ENCODE results near the gene SHOC2.

Gene SHOC2

DNA sequence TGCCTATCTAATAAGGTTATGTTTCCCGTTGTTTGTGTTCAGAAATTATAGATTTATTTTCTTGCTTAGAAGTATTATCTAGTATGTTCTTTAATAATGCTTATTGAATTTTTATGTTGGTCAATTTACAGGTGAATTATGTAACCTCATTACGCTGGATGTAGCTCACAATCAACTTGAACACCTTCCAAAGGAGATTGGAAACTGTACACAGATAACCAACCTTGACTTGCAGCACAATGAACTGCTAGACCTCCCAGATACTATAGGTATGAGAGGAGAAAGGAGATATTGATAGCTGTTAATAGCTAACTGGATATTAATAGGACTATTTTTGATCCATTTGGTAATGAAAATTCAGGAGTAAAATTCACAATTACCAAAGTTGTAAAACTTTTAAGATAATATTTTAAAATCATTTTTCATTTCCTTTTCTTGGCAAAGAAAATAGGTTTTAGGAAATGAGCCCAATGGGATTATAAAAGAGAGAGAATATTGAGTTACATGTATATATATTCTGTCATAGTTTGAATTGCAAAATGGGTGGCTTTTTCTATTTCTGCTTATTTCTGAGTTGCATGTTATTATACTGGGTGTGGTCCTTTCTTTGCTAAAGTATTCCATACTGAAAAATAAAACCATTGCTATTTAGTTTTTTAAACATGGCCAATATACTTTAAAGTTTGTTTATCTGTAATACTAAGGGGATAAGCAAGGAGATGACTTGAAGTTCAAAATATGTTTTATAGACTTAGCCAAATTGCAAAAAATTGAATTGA is 66.3 kb downstream of the SHOC2 start:
- no peak overlapping the region for H3K27ac ChIP-seq
- TF ChIP-seq CTCF (IDR thresholded peaks at IDR 0.05) = no peak
- no peak for TF ChIP-seq ZFX (IDR thresholded peaks at IDR 0.05; ENCODE audit: borderline replicate concordance)

- TF ChIP-seq CTCF (IDR thresholded peaks at IDR 0.05) (no peak), ZFX (IDR thresholded peaks at IDR 0.05; ENCODE audit: borderline replicate concordance) (no peak)
Measured at GRCh38 chr10:110989016-110989415, 69.6 kb downstream of the SHOC2 start.

DNA sequence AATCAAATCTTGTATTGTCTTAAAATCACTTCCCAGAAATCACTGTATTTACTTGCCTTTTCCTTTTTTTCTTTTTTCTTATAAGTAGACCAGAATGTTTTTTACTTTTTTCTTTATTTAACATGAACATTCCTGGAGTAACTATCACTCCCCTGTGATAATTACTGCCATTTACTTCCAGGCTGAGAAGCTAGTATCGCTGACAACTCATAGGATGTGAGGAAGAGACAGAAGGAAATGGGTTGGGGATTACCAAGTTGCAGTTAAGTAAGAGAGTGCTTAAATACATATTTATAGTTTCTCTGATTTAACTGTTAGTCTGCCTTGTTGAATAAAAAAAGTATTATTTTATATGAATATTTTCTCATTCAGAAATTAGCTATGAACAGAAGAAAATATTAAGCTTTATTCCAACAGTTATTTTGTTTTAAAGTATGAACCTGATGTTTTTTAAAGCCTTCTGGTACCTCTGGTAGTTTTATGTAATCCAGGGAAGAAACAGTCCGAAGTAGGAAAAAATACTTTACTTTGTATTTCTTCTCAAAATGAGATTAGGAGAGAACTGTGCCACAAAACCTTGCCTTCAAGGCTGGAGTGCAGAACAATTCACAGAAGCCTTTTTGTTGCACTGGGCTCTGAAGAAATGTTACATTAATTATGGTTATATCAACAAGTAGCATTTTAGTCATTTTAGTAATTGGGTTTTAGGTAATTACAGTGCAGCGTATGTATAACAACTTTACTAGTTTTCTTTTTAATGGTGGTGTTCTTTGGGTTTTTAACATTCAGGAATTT is 72.8 kb downstream of the SHOC2 start:
- H3K27ac ChIP-seq = no peak overlapping the region
- TF ChIP-seq CTCF (IDR thresholded peaks at IDR 0.05) (no peak), ZFX (IDR thresholded peaks at IDR 0.05; ENCODE audit: borderline replicate concordance) (no peak)

More at GRCh38 chr10:110989016-110989415, 69.6 kb downstream of the SHOC2 start:
- H3K27ac ChIP-seq = no peak overlapping the region

- TF ChIP-seq ZFX (IDR thresholded peaks at IDR 0.05; ENCODE audit: borderline replicate concordance) (no peak), CTCF (IDR thresholded peaks at IDR 0.05) (no peak)
- no peak overlapping the region for H3K27ac ChIP-seq
Measured at GRCh38 chr10:110993024-110993693, 73.8 kb downstream of the SHOC2 start.

DNA sequence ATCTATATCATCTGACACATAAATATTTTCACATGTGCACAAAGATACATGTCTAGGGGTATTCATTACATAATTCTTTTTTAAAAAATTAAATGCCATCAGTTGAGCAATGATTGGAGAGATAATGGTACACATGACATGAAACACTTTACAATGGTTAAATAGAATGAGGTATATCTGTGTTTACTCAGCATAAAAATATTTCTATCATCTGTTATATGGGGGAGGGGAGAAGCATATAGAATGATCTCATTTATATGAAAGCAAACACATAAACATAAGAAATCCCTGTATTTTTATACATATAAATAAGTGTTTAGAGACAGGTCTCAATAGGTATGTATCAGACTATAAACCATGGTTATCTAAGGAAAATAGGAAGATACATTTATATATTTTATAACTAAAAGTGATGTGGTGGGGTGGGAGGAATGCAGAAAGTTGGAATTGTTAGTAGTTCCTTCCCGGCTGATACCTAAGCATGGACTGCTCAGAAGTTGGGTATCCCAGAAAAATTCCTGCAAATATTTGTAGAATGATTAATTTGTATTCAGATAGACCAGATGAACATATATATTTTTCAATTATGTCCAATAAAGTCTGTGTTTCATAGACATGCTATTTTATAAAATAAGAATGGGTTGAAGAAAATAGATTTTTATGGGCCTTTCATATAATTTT is 75.1 kb downstream of the SHOC2 start:
- no peak overlapping the region for H3K27ac ChIP-seq
- no peak for TF ChIP-seq ZFX (IDR thresholded peaks at IDR 0.05; ENCODE audit: borderline replicate concordance)
- no peak for TF ChIP-seq CTCF (IDR thresholded peaks at IDR 0.05)

DNA sequence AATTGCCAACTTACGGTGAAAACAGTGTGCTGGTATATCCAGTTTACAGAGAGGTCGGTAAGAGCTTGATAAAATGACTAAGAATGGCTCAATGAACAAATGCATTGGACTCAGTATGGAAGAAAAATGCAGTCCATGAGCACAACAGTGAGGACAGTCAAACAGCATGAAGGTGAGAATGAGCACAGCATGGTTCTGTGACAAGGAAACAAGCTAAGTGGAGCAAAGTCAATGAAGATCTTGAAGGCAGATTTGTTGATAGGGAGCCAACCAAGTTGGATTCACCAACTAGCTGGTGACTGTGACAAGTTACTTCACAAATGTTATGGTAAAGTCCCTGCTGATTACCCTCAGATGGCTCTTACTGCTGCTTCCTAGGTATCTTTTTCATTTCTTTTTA is 75.9 kb downstream of the SHOC2 start:
- no peak overlapping the region for H3K27ac ChIP-seq
- TF ChIP-seq CTCF (IDR thresholded peaks at IDR 0.05) (no peak), ZFX (IDR thresholded peaks at IDR 0.05; ENCODE audit: borderline replicate concordance) (no peak)

All from 22Rv1 (cell line).